Activated effector memory CD4-positive, alpha-beta T cell treated with anti-CD3 and anti-CD28 coated beads, Interleukin-2, amount 50 U/mL, for 16 hours (primary cell): ENCODE measurements around the gene NR2F2.

Source experiments
- DNase-seq: peaks from one replicate; pipeline ENCODE4 v3.0.0-alpha.2; 2020

NR2F2 gene

GRCh38 chr15:96344060-96344705 is 13.7 kb downstream of the NR2F2 start:
- no peak for DNase-seq

GRCh38 chr15:96344706-96345559 is 14.4 kb downstream of the NR2F2 start:
- DNase-seq = no peak

- no peak for DNase-seq
These were observed 15.3 kb downstream of the NR2F2 start for GRCh38 chr15:96345560-96346399.

- DNase-seq = no peak
These were observed 16.0 kb downstream of the NR2F2 start for GRCh38 chr15:96346409-96346970.

- no peak for DNase-seq
These were observed 16.9 kb downstream of the NR2F2 start for GRCh38 chr15:96347181-96348111.

GRCh38 chr15:96348112-96349027 is 17.9 kb downstream of the NR2F2 start:
- no peak for DNase-seq

GRCh38 chr15:96349034-96349856 is 18.7 kb downstream of the NR2F2 start:
- no peak for DNase-seq

GRCh38 chr15:96349857-96350720 is 19.6 kb downstream of the NR2F2 start:
- no peak for DNase-seq

GRCh38 chr15:96350934-96351724 is 20.6 kb downstream of the NR2F2 start:
- DNase-seq = no peak

- DNase-seq = no peak
These were observed 21.5 kb downstream of the NR2F2 start for GRCh38 chr15:96351761-96352603.

- no peak for DNase-seq
These were observed 22.3 kb downstream of the NR2F2 start for GRCh38 chr15:96352604-96353405.

GRCh38 chr15:96353416-96353929 is 23.0 kb downstream of the NR2F2 start:
- DNase-seq = no peak

GRCh38 chr15:96353930-96354730 is 23.6 kb downstream of the NR2F2 start:
- no peak for DNase-seq

- DNase-seq = no peak
These were observed 24.4 kb downstream of the NR2F2 start for GRCh38 chr15:96354731-96355567.
